GM18499 (cell line): ENCODE measurements around the gene FBLN2.
"Not testable (repeated sequence)": the region's sequence is repeated elsewhere in the genome, so short reads cannot be mapped to it uniquely, and the experiment has no call there.

Experiments
- ATAC-seq: cut with Tn5 transposase; IDR thresholded peaks from one replicate; pipeline ENCODE4 v1.9.1; 2021; ENCODE audit warnings: moderate number of reproducible peaks; ENCODE audit not compliant: insufficient read depth, unreplicated experiment

FBLN2 gene

DNA sequence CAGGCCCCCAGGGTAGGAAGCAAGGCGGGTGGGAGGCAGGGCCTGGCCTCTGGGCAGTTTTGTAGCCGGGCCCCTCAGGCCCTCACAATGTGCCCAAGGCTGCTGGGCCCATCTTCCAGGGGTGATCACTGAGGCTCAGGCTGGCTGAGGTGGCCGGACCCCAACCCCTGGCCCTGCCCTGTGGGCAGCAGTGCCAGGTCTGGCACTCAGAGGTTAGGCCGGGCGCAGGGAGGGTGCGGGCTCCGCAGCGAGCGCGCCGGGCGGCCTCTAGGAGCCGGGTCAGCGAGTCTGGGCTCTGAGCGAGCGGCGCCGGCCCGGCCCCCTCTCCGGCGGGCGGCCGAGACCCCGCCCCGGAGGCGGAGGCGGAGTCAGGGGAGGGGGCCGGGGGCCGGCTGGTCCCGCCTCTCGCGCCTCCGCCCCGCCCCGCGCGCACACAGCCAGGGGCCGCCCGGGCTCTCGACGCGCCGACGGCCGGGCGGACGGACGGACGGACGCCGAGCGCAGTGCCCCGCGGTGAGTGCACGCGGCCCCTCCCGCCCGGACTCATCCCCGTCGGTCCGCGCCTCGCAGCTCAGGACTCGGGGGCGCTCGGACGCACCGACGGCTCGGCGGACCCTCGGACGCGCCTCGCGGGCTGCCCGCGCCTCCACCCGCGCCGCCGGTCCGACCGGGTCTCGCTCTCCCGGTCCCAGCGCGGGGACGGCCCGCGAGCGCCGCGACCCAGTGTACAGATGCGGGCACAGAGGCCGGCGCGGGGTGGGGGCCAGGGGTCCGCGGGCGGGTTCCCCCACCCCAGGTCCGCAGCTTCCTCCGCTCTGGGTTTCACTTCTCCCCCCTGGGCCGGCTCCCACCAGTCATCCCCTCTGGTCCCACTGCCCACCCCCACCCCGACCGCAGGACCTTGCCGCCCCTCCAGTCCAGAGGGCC, at the start of gene FBLN2:
Gene FBLN2, plus strand, starts transcription at position 430 of the 927 bp plus-strand sequence. CDS start 21,231 bp downstream, outside the sequence.
- ATAC-seq, result no peak

DNA sequence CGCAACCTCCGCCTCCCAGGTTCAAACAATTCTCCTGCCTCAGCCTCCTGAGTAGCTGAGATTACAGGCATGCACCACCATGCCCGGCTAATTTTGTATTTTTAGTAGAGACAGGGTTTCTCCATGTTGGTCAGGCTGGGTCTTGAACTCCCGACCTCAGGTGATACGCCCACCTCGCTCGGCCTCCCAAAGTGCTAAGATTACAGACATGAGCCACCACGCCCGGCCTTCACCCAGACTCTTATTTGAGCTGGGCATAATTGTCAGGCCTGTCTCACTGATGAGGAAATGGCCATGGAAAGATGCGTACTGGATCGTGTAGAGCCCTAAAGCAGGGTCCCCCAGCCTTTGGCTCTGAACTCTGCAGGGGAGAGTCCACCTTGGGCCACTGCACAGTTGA, 49.7 kb upstream of the FBLN2 start:
- not testable (repeated sequence) for ATAC-seq

DNA sequence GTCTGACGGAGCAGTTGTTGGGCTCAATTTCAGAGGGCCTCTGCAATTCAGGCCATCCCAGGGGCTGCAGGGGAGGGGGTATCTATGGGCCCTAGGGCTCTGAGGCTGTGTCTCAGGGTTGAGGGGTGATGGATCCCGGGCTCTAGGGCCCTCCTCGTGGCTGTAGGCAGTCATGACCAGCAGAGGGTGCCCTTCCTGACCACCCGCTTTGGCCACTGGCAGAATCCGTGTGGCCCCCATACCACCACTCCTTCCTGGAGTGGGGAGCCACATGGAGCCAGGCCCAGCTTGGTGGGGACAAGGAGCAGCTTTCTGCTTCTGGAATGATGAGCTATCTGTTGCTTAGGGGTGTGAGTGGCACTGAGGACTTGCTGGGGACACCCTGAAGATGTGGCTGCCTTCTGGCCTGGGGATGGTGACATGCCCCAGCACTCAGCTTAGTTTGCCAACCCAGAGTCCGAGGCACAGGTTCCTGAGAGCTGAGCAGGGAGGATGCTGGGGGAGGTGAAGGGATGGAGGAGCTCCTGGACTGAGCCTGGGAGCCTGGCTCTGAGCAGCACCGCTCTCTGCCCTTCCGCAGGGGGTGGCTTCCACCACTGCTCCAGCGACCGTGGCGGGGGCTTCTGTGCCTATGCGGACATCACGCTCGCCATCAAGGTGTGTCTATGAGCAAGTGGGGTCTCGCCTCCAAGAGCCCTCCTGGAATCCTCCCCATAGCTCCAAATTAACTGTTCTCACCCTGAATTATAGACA, 48.6 kb upstream of the FBLN2 start:
- ATAC-seq, result no peak

DNA sequence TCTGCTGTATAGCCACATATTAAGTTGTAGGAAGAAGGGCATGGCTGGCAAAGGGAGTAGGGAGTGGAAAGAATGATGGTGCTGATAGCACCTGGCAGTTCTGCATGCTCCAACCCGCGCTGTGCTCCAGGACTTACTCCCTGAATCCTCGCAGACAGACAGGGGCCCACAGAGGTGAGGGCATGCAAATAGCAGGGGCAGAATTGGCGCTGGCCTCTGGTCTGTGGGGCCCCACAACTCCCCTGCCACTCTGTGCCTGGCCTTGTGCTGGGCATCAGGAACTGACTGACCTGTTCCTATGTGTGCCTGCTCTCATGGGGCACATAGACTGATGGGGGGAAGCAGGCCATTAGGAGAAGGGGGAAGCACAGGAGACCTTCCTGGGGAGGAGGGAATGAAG, 47.9 kb upstream of the FBLN2 start:
- no peak for ATAC-seq

DNA sequence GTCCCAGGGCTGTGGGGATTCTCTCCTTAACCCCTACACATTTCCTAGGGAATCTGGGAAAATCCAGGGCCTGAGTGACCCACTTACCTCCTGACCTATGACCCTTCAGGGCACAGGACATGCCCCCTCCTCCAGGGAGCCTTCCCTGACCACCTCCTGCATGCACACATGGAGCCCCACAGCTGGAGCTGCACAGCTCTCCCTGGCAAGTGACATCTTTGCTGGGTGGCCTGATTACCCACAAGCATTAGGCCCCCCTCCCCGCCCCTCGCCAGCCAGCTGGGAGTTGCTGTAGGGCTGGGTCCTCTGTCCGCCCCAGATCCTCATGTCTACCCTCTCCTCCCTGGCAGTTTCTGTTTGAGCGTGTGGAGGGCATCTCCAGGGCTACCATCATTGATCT, 47.4 kb upstream of the FBLN2 start:
- no peak for ATAC-seq

DNA sequence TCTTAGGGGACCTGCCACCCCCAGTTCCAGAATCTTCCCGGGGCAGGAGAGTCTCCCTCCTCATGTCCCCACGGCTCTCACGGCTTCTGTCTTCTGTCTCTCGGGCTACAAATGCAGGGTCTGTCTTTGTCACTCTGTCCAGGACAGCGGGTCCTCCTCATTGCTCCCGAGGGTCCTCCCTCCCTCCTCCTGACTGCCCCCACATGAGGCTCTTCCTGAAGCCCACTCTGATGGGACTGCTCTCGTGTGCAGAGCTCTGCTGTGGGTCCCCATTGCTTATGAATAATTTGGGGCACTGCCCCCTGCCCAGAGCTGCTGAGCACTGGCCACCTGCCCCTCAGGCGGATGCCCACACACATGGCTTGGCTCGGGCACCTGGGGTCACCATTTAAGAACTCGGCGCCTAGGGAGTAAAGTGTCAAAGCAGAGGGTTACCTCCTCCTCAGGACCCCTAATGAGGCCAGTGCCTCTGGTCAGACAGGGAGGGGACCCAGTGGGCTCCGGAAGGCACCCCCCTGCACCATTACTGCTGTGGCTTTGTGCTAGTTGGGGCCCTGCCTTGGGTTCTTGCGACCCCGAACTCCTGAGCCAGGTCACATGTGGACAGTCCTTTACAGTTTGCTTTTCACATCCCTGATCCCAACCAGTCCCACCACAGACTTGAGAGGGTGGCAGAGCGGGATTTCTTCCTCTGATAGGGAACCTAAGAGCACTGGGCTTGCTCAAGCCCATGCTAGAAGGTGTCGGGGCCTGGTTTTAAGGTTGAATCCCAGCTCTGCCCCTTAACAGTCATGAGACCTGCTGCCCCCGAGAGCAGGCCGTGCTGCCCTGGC, 46.8 kb upstream of the FBLN2 start:
- no peak for ATAC-seq

DNA sequence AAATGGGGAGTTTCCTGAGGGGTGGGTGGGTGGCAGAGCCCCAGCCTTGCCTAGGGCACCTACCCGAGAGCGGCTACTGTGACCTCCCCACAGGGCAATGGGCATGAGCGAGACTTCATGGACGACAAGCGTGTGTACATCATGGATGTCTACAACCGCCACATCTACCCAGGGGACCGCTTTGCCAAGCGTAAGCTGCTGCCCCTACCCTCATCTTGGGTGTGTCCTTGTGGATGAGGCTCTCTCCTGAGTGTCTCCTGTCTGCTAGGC, 46.2 kb upstream of the FBLN2 start:
- no peak for ATAC-seq

DNA sequence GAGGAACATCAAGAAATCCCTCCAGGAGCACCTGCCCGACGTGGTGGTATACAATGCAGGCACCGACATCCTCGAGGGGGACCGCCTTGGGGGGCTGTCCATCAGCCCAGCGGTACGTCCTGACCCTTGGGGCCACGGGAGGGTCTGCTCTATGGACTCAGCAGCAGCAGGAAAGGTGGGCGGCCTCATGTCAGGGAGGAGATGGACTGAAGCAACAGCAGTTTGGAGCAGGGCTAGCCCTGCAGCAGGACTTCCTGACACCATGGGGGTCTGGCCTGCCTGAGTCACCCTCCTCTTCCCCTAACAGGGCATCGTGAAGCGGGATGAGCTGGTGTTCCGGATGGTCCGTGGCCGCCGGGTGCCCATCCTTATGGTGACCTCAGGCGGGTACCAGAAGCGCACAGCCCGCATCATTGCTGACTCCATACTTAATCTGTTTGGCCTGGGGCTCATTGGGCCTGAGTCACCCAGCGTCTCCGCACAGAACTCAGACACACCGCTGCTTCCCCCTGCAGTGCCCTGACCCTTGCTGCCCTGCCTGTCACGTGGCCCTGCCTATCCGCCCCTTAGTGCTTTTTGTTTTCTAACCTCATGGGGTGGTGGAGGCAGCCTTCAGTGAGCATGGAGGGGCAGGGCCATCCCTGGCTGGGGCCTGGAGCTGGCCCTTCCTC, 44.6 kb upstream of the FBLN2 start:
- no peak for ATAC-seq

DNA sequence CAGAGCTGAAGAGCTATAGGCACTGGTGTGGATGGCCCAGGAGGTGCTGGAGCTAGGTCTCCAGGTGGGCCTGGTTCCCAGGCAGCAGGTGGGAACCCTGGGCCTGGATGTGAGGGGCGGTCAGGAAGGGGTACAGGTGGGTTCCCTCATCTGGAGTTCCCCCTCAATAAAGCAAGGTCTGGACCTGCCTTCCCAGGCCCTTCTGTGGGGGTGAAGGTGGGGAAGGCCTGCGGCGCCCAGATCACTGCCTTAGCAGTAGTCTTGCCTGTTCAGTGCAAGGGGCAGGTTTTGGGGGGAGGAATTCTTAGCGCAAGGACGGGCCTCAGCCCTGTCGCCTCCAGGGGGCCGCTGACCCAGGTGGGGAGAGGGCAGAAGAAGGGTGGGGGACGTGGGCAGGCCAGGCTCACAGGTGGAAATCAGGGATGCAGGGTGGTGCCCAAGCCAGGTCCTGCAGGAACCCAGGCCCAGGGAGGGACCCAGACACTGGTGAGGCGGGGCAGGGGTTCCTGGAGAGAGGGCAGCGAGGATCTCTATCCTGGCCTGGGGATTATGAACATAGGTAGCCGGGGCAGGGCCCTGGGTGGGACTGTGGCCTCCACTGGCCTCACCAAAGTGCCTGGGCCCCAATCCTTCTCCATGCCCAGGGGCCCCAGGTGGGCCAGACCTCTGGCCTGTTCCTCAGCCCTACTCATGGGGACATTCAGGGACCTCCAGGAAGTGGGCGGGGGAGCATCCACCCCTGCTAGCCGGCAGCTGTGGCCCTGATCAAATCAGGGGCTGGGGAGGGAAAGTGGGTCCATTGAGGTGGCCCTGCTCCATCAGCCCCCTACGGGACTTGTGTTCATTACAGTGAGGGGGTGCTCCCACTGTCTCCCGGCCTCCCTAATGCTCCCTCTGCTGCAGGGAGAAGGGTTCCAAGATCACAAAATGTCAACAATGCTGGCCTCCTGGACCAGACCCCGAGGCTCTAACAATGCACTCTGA, 43.5 kb upstream of the FBLN2 start:
- no peak for ATAC-seq

DNA sequence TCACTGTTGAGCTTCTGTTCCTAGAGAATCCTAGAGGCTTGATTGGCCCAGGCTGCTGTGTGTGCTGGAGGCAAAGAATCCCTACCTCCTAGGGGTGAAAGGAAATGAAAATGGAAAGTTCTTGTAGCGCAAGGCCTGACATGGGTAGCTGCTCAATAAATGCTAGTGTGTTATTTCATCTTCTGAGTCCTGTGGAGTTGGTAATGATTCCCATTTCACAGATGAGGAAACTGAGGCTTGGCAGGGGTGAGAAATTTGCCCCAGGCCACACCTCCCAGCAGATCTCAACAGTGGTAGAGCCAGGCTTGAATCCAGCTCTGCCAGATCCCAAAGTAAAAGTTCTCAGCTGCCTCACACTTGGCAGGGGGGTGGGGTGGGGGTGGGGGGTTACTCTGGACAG, 42.7 kb upstream of the FBLN2 start:
- ATAC-seq, result no peak

DNA sequence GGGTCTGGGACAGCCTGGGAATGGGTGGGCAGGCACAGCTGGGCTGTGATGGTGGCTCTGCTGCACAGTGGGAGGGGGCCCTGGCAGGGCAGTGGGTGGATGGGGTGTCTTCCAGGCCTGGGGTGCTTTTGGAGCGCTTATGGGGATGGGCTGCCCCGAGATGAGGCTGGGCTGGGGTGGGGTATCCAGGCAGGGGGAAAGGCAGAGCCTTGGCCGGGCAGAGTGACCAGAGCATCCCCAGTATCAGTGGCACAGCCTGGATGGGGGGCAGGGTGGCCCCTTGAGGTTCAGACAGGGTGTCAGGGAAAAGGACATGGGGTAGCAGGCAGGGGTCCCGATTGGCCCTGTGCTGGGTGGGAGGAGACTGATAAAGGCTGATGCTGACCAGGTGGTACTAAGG, 42.2 kb upstream of the FBLN2 start:
- no peak for ATAC-seq

DNA sequence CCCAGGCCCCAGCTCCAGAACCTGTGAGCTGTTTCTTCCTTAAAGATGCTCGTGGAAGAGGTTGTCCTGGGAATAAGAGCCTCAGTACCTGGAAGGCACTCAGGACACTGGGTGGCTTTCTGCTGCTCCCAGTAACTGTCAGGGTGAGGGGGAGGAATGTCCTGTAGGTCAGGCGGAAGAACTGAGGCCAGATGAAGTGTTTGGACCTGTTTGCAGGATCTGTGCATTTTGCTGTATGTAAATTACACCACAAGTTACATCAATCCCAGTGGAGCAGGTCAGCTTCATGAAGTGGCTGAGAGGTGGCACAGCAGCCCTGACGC, 41.7 kb upstream of the FBLN2 start:
- no peak for ATAC-seq

DNA sequence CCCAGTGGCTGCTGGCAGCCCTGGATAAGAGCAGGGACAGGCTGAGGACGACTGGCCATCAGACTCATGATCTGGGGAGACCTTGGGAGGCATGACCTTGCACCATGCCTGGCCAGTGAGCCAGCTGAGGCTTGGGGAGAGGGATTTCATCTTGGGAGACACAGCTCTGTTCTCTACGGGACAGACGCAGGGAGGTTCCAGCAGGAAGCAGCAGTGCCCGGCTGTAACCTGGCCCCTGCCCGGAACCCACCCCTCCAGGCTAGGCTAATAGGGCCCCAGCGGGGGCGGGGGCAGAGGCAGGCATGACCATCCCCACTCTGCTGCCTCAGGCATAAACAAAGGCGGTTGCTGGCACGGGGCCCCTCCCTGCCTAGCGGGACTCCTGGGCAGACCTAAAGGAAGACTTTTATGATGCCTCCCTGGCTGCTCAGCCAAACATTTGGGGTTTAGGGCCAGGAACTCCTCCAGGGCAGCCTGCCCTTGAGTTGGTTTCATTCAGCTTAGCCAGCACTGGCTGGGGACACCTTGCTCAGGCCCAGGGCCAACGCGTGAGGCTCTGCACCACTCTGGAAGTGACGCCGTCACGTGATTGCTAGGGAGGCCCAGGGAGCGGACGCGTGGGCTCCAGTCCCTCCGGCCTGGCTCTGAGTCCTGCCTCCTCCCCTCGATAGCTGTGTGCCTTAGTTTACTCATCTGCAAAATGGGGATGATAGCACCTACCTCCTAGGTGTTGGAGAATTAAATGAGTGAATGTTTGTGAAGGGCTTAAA, 41.2 kb upstream of the FBLN2 start:
- ATAC-seq, result no peak

DNA sequence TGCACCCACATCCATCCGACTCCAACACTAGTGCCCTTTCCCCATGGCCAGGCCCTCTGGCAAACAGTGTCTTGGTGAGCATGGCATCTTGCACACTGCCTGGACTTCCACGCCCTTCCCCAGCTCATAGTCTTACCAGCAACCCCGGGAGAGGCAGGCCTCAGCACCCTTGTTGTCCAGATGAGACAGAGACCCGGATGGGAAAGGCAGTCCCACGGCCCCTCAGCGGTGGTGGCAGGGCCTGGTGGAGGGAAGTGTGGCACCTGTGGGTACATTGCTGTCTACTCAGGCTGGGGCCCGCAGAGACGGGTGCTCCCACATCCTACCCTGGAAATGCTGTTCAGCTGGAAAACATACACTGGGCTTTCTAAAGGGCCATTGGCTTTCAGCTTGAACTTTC, 40.4 kb upstream of the FBLN2 start:
- no peak for ATAC-seq

DNA sequence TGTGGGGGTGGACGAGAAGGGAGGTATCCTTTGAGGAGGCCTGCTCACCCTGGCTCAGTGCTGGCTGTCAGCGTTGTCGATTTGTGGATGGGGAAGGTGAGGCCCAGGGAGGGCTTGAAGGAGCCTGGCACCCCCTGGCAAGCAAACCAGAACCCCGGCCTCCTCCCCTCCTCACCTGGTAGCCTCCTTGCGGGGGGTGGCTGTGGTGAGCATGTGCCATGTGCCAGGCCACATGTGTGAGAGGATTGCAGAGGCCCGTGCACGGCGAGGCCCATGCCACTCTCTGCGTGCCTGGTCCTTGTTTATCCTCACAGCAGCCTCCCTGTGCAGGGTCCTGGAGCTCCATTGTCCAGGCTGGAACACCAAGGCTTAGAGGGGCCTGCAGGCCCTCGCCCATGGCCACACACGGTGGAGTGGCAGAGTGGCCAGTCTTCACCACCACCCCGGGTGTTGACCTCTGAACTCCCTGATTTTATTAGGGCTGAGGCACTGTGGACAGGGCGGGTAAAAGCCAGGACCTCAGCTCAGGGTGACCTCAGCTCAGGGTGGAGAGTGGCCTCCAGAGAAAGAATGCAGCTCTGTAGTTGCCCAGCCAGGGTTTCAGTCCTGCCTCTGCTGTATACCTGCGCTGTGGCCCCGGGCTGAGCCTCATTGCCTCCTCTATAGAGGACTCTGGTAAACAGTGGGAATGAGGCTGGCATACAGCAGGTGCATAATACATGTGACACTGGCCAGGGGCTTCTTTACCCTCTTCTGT, 39.7 kb upstream of the FBLN2 start:
- ATAC-seq, result no peak

DNA sequence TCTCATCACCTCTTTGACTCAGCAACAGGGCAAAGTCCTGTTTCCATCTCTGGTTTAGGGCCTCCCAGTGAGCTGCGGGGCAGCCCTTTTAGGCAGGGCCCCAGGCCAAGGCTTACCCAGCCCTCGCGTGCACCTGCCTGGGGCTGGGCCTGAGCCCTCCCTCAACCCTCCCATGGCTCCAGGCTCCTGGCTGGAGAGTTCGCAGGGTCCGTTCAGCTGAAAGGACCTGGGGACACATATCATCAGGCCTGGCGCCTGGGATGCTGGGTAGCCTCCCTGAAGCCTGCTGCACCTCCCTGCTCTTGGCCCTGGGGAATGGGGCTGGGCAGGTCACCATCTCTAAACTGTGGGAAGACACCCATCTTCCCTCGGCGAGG, 39.1 kb upstream of the FBLN2 start:
- no peak for ATAC-seq

DNA sequence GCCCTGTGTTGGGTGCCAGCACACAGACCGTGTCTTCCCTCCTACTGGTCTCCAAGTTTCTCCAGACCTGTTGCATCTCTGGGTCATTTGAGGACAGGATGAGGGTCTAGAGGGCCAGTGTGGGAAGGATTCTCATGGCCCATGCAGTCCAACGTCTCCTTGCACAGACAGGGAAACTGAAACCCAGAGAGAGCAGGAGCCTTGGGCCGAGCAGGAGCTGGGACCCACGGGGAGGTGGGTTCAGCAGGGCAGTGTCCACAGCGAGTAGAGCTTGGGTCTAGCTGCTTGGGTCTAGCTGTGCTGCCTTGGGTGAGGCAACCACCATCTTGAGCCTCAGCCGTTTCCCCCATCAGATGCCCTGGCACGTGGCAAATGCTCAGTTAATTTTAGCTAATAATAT, 36.5 kb upstream of the FBLN2 start:
- ATAC-seq, result no peak
